HepG2 (cell line): ENCODE results near the gene SLFNL1.

Experiments used
- ARHGAP35 ChIP-seq: sonication (generic); formaldehyde crosslinking; IDR thresholded peaks from 2 replicates; pipeline ENCODE4 v1.9.0; 2022; ENCODE audit warnings: mild to moderate bottlenecking, inconsistent platforms, moderate library complexity, missing genetic modification reagents, borderline replicate concordance
- ARID4A ChIP-seq: sonication (generic); formaldehyde crosslinking; IDR thresholded peaks from 2 replicates; pipeline ENCODE4 v1.5.0; 2020; ENCODE audit warnings: mild to moderate bottlenecking, missing genetic modification reagents, borderline replicate concordance
- DPF2 ChIP-seq: sonication (generic); formaldehyde crosslinking; IDR thresholded peaks from 2 replicates; pipeline ENCODE4 v1.4.0; 2020; ENCODE audit warnings: mild to moderate bottlenecking, low read depth, missing genetic modification reagents, borderline replicate concordance
- EP300 ChIP-seq, 3 experiments: sonication (generic) in 1 of 3; formaldehyde crosslinking in 1 of 3; IDR thresholded peaks; 2 replicates each; pipeline versions ENCODE4 v1.5.1 to v1.6.1; 2011 to 2020; ENCODE audit warnings: low read depth in 2 of 3, low read length in 2 of 3, borderline replicate concordance in 1 of 3, improper control_type of control experiment in 1 of 3, mild to moderate bottlenecking in 1 of 3, missing genetic modification reagents in 1 of 3, moderate library complexity in 1 of 3
- GMEB1 ChIP-seq: sonication (generic); formaldehyde crosslinking; IDR thresholded peaks from 2 replicates; pipeline ENCODE4 v1.5.1; 2020; ENCODE audit warnings: missing genetic modification reagents, mild to moderate bottlenecking, borderline replicate concordance
- JDP2 ChIP-seq: sonication (generic); formaldehyde crosslinking; IDR thresholded peaks from 2 replicates; pipeline ENCODE4 v1.8.1; 2022; ENCODE audit warnings: missing genetic modification reagents, borderline replicate concordance
- JUN ChIP-seq: sonication (generic); formaldehyde crosslinking; IDR thresholded peaks from 2 replicates; pipeline ENCODE4 v1.4.0; 2020; ENCODE audit warnings: mild to moderate bottlenecking, missing genetic modification reagents
- TCF7L2 ChIP-seq: IDR thresholded peaks from 2 replicates; pipeline ENCODE4 v1.6.1; 2011; ENCODE audit warnings: mild to moderate bottlenecking, low read depth, low read length, moderate library complexity
- UBTF ChIP-seq: sonication (generic); formaldehyde crosslinking; IDR thresholded peaks from 2 replicates; pipeline ENCODE4 v1.4.0; 2020; ENCODE audit warnings: mild to moderate bottlenecking, missing genetic modification reagents
- ZNF350 ChIP-seq: sonication (generic); formaldehyde crosslinking; IDR thresholded peaks from 2 replicates; pipeline ENCODE4 v1.4.0; 2020; ENCODE audit warnings: mild to moderate bottlenecking, low read depth, missing genetic modification reagents, borderline replicate concordance
- ZNF770 ChIP-seq: sonication (generic); formaldehyde crosslinking; IDR thresholded peaks from 2 replicates; pipeline ENCODE4 v1.5.0; 2020; ENCODE audit warnings: mild to moderate bottlenecking, missing genetic modification reagents

- TF ChIP-seq TCF7L2 (no peak), ARHGAP35 (CRISPR knock-in tag) (no peak), JDP2 (CRISPR knock-in tag) (no peak), UBTF (CRISPR knock-in tag) (no peak), ZNF350 (no peak), ARID4A (CRISPR knock-in tag) (no peak), DPF2 (CRISPR knock-in tag) (no peak), ZNF770 (CRISPR knock-in tag) (no peak), JUN (no peak), GMEB1 (no peak), EP300 (IDR thresholded peaks at IDR 0.05; ENCODE audit: low read depth in 2 of 2, low read length in 2 of 2) (no peak), EP300 (CRISPR knock-in tag; IDR thresholded peaks at IDR 0.05; ENCODE audit: borderline replicate concordance) (no peak)
Measured at GRCh38 chr1:41030872-41031616, 9.5 kb upstream of the SLFNL1 start.
